A673 (cell line): ENCODE measurements around the gene ARHGAP44.

Experiments used
- CTCF ChIP-seq: fragments of 300-800, 200-600 bp; sonication (generic); conservative IDR thresholded peaks from 2 replicates; pipeline ENCODE4 v1.5.1; 2017; ENCODE audit warnings: low read depth, mild to moderate bottlenecking, antibody characterized with exemption, low read length, moderate library complexity, mixed read lengths
- EZH2 ChIP-seq: fragments of 200-600 bp; sonication (generic); IDR thresholded peaks from 2 replicates; pipeline ENCODE4 v1.6.1; 2017; ENCODE audit warnings: borderline replicate concordance, low read depth, mild to moderate bottlenecking, mixed read lengths, antibody characterized with exemption, low read length; ENCODE audit not compliant: poor library complexity, severe bottlenecking

DNA sequence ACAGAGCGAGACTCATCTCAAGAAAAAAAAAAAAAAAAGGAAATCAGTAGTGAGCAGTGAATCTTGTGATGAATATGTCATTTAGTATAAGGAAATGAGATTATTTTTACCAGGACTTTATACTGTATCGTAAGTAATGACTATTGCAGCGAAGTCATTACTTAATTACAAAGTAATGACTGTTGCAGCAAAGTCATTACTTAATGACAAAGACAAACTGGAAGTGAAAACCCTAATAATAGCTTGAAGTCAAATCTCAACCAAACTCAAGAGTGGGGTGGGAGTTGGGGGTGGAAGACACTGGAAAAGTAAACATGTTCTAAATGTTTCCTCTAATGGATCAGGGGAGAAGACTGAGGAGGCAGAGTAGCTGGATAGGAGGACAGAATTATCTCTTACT, 76.5 kb downstream of the ARHGAP44 start:
- TF ChIP-seq EZH2 (no peak), CTCF (no peak)
